CD14-positive monocyte (primary cell): ENCODE measurements around the gene TNIK. TPM values are rescaled to one million over a fixed set of nuclear protein-coding genes. Genes with fewer than 3 reads are reported as not detected.

Experiments
- DNase-seq, 3 donors: peaks; one replicate each; pipeline ENCODE4 v3.0.0-alpha.2; 2011 to 2022
- H2AFZ ChIP-seq: 2 replicates; pipeline ENCODE4 v1.6.0; 2012; ENCODE audit warnings: mild to moderate bottlenecking, low read depth, low read length, inconsistent platforms; ENCODE audit not compliant: insufficient read depth, poor library complexity, severe bottlenecking
- H3K27ac ChIP-seq, 2 donors: 1 replicate in 1 of 2; 2 replicates in 1 of 2; pipeline ENCODE4 v1.5.1; 2012 to 2013; ENCODE audit warnings: low read length in 2 of 2, control low read depth in 1 of 2, inconsistent platforms in 1 of 2, low read depth in 1 of 2, mild to moderate bottlenecking in 1 of 2
- H3K27me3 ChIP-seq, 2 donors: one replicate each; pipeline versions ENCODE4 v1.6.0 to v1.6.1; 2011 to 2013; ENCODE audit warnings: low read length in 2 of 2; ENCODE audit not compliant: control insufficient read depth in 2 of 2, insufficient read depth in 2 of 2
- H3K36me3 ChIP-seq, 2 donors: replicated peaks in 1 of 2; 1 replicate in 1 of 2; 2 replicates in 1 of 2; pipeline versions ENCODE4 v1.5.1 to v1.6.1; 2012 to 2013; ENCODE audit warnings: low read length in 2 of 2, control low read depth in 1 of 2, inconsistent platforms in 1 of 2, mild to moderate bottlenecking in 1 of 2; ENCODE audit not compliant: insufficient read depth in 2 of 2, control insufficient read depth in 1 of 2
- H3K4me1 ChIP-seq, 2 donors: 1 replicate in 1 of 2; 2 replicates in 1 of 2; pipeline versions ENCODE4 v1.5.1 to v1.6.1; 2012 to 2013; ENCODE audit warnings: low read length in 2 of 2, control low read depth in 1 of 2, inconsistent platforms in 1 of 2, mild to moderate bottlenecking in 1 of 2, moderate library complexity in 1 of 2; ENCODE audit not compliant: insufficient read depth in 2 of 2, control insufficient read depth in 1 of 2
- H3K4me2 ChIP-seq: replicated peaks from 2 replicates; pipeline ENCODE3; 2012; ENCODE audit warnings: low read length, moderate library complexity, mild to moderate bottlenecking; ENCODE audit not compliant: poor library complexity, severe bottlenecking; ENCODE audit errors: extremely low read depth
- H3K4me3 ChIP-seq, 3 experiments: fragments of 200-600 bp in 1 of 3; sonication (generic) in 1 of 3; replicated peaks in 1 of 3; 1 replicate in 2 of 3; 2 replicates in 1 of 3; pipeline ENCODE4 v1.5.1; 2011 to 2013; ENCODE audit warnings: low read length in 3 of 3, mild to moderate bottlenecking in 3 of 3, control low read depth in 2 of 3, low read depth in 2 of 3, inconsistent platforms in 1 of 3, moderate library complexity in 1 of 3
- H3K79me2 ChIP-seq: 2 replicates; pipeline ENCODE4 v1.6.0; 2012; ENCODE audit warnings: mild to moderate bottlenecking, control low read depth, inconsistent platforms, low read length, moderate library complexity; ENCODE audit not compliant: insufficient read depth
- H3K9ac ChIP-seq: 2 replicates; pipeline ENCODE4 v1.6.0; 2017; ENCODE audit warnings: low read length, mild to moderate bottlenecking; ENCODE audit not compliant: insufficient read depth, poor library complexity, severe bottlenecking
- H3K9me3 ChIP-seq, 2 donors: replicated peaks in 1 of 2; 1 replicate in 1 of 2; 2 replicates in 1 of 2; pipeline versions ENCODE4 v1.5.1 to v1.6.1; 2012 to 2013; ENCODE audit warnings: low read length in 2 of 2, control low read depth in 1 of 2; ENCODE audit not compliant: control insufficient read depth in 1 of 2, insufficient read depth in 1 of 2
- H4K20me1 ChIP-seq: 2 replicates; pipeline ENCODE4 v1.6.0; 2012; ENCODE audit warnings: mild to moderate bottlenecking, low read length, control low read depth, moderate library complexity; ENCODE audit not compliant: insufficient read depth
- H3K27ac Mint-ChIP-seq, 7 donors: one replicate each; pipeline ENCODE4 v1.8.0; 2020; ENCODE audit warnings: mild to moderate bottlenecking in 7 of 7, mixed read lengths in 7 of 7, moderate library complexity in 6 of 7, inconsistent platforms in 2 of 7
- H3K27me3 Mint-ChIP-seq, 3 donors: one replicate each; pipeline ENCODE4 v1.8.0; 2021 to 2022; ENCODE audit warnings: low read depth in 3 of 3, mild to moderate bottlenecking in 3 of 3, mixed read lengths in 3 of 3, moderate library complexity in 3 of 3, inconsistent platforms in 1 of 3
- H3K36me3 Mint-ChIP-seq, 2 donors: one replicate each; pipeline ENCODE4 v1.8.0; 2020; ENCODE audit warnings: mixed read lengths in 2 of 2, inconsistent platforms in 1 of 2, mild to moderate bottlenecking in 1 of 2
- H3K4me1 Mint-ChIP-seq: one replicate; pipeline ENCODE4 v1.8.0; 2020; ENCODE audit warnings: mild to moderate bottlenecking, mixed read lengths
- H3K4me3 Mint-ChIP-seq, 2 donors: one replicate each; pipeline ENCODE4 v1.8.0; 2020; ENCODE audit warnings: mild to moderate bottlenecking in 2 of 2, mixed read lengths in 2 of 2, moderate library complexity in 1 of 2
- H3K9me3 Mint-ChIP-seq, 7 donors: one replicate each; pipeline ENCODE4 v1.8.0; 2020 to 2022; ENCODE audit warnings: mixed read lengths in 7 of 7, mild to moderate bottlenecking in 6 of 7, moderate library complexity in 6 of 7, inconsistent platforms in 2 of 7
- WGBS: methylation state at CpG from one replicate; pipeline ENCODE4 v1.1.5; 2013; ENCODE audit warnings: missing lambda C conversion rate; ENCODE audit not compliant: insufficient coverage; 5-methylcytosine and 5-hydroxymethylcytosine counted together
- intact Hi-C, 2 donors: fragments of 100-400 bp; cut with micrococcal nuclease; formaldehyde crosslinking; loops; one replicate each; pipeline versions ENCODE4 v1.15.0 to v1.15.1; 2023
- polyA plus RNA-seq, 3 donors: library from polyadenylated mRNA; depleted of rRNA in 1 of 3; unstranded in 2 of 3; stranded (reverse) in 1 of 3; fragments of 300-500 nt in 2 of 3; fragments of >200 nt in 1 of 3; fragmentation: Illumina TruSeq in 2 of 3; gene quantifications; 1 replicate in 2 of 3; 2 replicates in 1 of 3; pipeline ENCODE4 v1.2.3, GENCODE V29; 2012 to 2021
- TF ChIP-seq, protein P1 (sequence below): fragments of 200-600 bp; IDR thresholded peaks from one replicate; pipeline ENCODE4 v1.8.0; 2022; ENCODE audit warnings: antibody characterized with exemption, mild to moderate bottlenecking

TNIK gene
- polyA plus RNA-seq, 3 donors = 0.36 to 1.8 (median 0.75) TPM

DNA sequence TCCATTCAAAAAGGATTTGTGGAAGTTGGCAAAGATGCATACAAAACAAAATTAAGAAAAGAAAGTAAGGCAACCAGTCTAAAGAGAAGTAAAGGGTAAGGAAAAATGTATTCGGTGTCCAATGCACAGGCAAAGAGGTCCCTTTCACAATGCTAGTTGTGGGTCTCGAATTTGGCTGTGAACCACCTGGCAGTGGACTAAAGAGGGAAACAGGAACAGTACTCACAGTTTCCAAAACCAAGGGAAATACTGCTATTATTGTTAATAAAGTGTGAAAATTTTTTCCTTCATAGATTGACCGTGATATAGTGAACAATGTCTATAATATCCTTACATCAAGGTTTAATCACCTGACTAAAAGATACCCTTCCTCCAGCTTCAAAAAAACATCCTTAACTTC lies 57.9 kb downstream of the TNIK start:
- 100% methylated on average over 1 of the region's 3 CpGs for WGBS
- H3K36me3 Mint-ChIP-seq = no peaks in the 10 kb centered on the region
- Histone ChIP-seq H3K4me1 (no peaks in the 10 kb centered on the region), H3K4me3 (no peak overlapping the region), H3K4me2 (no peak overlapping the region), H2AFZ (no peak overlapping the region), H3K9me3 (no peaks in the 10 kb centered on the region), H3K27ac (no peak overlapping the region), H3K27me3 (no peaks in the 10 kb centered on the region), H4K20me1 (no peaks in the 10 kb centered on the region), H3K79me2 (no peaks in the 10 kb centered on the region), H3K9ac (no peak overlapping the region), H3K36me3 (no peaks in the 10 kb centered on the region)
- intact Hi-C loops = no loop called here
- no peak overlapping the region for H3K4me3 Mint-ChIP-seq
- peaks cover 0 to 4% (median 0%) of the 10 kb centered on the region in 3 donors for H3K27me3 Mint-ChIP-seq
- H3K27ac Mint-ChIP-seq = no peak overlapping the region
- H3K9me3 Mint-ChIP-seq = peaks cover 0 to 5% (median 2%) of the 10 kb centered on the region in 7 donors
- TF ChIP-seq, protein P1, sequence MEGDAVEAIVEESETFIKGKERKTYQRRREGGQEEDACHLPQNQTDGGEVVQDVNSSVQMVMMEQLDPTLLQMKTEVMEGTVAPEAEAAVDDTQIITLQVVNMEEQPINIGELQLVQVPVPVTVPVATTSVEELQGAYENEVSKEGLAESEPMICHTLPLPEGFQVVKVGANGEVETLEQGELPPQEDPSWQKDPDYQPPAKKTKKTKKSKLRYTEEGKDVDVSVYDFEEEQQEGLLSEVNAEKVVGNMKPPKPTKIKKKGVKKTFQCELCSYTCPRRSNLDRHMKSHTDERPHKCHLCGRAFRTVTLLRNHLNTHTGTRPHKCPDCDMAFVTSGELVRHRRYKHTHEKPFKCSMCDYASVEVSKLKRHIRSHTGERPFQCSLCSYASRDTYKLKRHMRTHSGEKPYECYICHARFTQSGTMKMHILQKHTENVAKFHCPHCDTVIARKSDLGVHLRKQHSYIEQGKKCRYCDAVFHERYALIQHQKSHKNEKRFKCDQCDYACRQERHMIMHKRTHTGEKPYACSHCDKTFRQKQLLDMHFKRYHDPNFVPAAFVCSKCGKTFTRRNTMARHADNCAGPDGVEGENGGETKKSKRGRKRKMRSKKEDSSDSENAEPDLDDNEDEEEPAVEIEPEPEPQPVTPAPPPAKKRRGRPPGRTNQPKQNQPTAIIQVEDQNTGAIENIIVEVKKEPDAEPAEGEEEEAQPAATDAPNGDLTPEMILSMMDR = no peak
- H3K4me1 Mint-ChIP-seq = no peaks in the 10 kb centered on the region
- no peak for DNase-seq

DNA sequence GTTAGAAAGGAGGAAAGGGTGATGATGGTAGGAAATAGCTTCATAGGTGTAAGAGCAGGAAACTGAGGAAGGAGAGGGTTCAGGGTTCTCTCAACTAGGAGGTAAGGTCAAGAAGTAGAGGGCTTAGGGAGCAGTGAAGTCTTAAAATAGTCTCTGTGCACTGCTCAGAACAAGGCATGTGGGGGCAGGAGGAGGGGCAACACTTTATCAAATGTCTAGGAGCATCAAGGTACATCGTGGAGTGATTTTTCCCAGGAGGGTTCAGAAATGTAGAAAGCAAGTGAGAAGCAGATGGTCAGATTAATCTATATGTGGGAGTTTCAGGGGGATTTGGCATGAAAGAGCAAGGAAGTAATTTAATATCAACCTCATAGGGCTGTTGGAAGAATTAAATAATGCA lies 58.8 kb downstream of the TNIK start:
- peaks cover 0 to 1% (median 0%) of the 10 kb centered on the region in 3 donors for H3K27me3 Mint-ChIP-seq
- no peaks in the 10 kb centered on the region for H3K36me3 Mint-ChIP-seq
- Histone ChIP-seq H3K4me2 (no peak overlapping the region), H2AFZ (no peak overlapping the region), H3K36me3 (no peaks in the 10 kb centered on the region), H4K20me1 (no peaks in the 10 kb centered on the region), H3K9me3 (no peaks in the 10 kb centered on the region), H3K27ac (no peak overlapping the region), H3K9ac (no peak overlapping the region), H3K79me2 (no peaks in the 10 kb centered on the region), H3K4me1 (no peaks in the 10 kb centered on the region), H3K27me3 (no peaks in the 10 kb centered on the region), H3K4me3 (no peak overlapping the region)
- 100% methylated on average over 1 of the region's 1 CpG for WGBS
- H3K9me3 Mint-ChIP-seq = peaks cover 0 to 3% (median 0%) of the 10 kb centered on the region in 7 donors
- H3K4me1 Mint-ChIP-seq = no peaks in the 10 kb centered on the region
- no peak overlapping the region for H3K27ac Mint-ChIP-seq
- TF ChIP-seq, protein P1 = no peak
- H3K4me3 Mint-ChIP-seq = no peak overlapping the region
- no peak for DNase-seq
- intact Hi-C loops = no loop called here
